Measurements from ENCODE around the gene SOX9. TPM values are rescaled to one million over a fixed set of nuclear protein-coding genes. Genes with fewer than 3 reads are reported as not detected.

Gene SOX9
- total and polyA plus RNA-seq, 2 of the 8 experiments (the other 6 are each of a cell fraction or from before 2014, with no cell fraction given) = 1.9 to 4.9 TPM

DNA sequence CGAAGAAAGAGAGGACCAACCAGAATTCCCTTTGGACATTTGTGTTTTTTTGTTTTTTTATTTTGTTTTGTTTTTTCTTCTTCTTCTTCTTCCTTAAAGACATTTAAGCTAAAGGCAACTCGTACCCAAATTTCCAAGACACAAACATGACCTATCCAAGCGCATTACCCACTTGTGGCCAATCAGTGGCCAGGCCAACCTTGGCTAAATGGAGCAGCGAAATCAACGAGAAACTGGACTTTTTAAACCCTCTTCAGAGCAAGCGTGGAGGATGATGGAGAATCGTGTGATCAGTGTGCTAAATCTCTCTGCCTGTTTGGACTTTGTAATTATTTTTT, 3.6 kb downstream of the SOX9 start:
- FAIRE-seq (no peak), DNase-seq (ENCODE audit: low read depth in 1 of 2, low spot score in 2 of 2) (no peak)
- Histone ChIP-seq H2BK5ac (ENCODE audit: low read depth, low read length) (no peak overlapping the region), H3K14ac (ENCODE audit: insufficient read length) (no peak overlapping the region), H4K20me1 (replicated peaks in 1 of 2; ENCODE audit: control insufficient read depth in 1 of 2, insufficient read depth in 2 of 2, low read length in 2 of 2) (peaks cover 3 to 5% of the 10 kb centered on the region in 2 experiments), H4K91ac (replicated peaks; ENCODE audit: insufficient read length, low read length) (no peak overlapping the region), H3K23ac (ENCODE audit: insufficient read length) (no peak overlapping the region), H2BK15ac (ENCODE audit: low read length) (0 out of 2 replicates have a peak overlapping the region, but pooled peaks have one; percentile 19), H4K5ac (ENCODE audit: insufficient read length, low read depth, low read length) (no peak overlapping the region), H3K56ac (replicated peaks; ENCODE audit: insufficient read length, low read depth, low read length) (no peak overlapping the region), H2BK20ac (ENCODE audit: low read length) (no peak overlapping the region), H3K18ac (ENCODE audit: extremely low read depth, low read length) (no peak overlapping the region), H3K36me3 (ENCODE audit: control insufficient read depth in 2 of 4, insufficient read depth in 4 of 4, low read length in 3 of 4) (peaks cover 0 to 19% (median 4%) of the 10 kb centered on the region in 4 experiments; a peak in 2 of 8 replicates), H3K4me3 (ENCODE audit: extremely low read depth in 1 of 4, insufficient read depth in 2 of 4, low read depth in 3 of 4, low read length in 4 of 4) (peak overlapping the region in 1 of 4 experiments; percentile 93; a peak in 1 of 8 replicates), H3K4me2 (ENCODE audit: insufficient read depth in 1 of 2, low read depth in 2 of 2, low read length in 2 of 2) (peak overlapping the region in 1 of 2 experiments; percentile 91; a peak in 1 of 4 replicates), H3K27ac (ENCODE audit: low read depth, low read length) (no peak overlapping the region), H3K4ac (replicated peaks; ENCODE audit: insufficient read length, low read depth, low read length) (no peak overlapping the region), H3K79me1 (ENCODE audit: low read depth, low read length) (no peaks in the 10 kb centered on the region), H2AFZ (ENCODE audit: low read length) (no peak overlapping the region), H3K27me3 (replicated peaks in 1 of 4; ENCODE audit: control insufficient read depth in 3 of 4, extremely low read depth in 1 of 4, insufficient read depth in 3 of 4, low read length in 3 of 4) (peaks cover 6 to 31% (median 23%) of the 10 kb centered on the region in 4 experiments; a peak in 6 of 7 replicates), H3K9ac (replicated peaks in 1 of 4; ENCODE audit: extremely low read depth in 1 of 4, low read depth in 3 of 4, low read length in 3 of 4) (no peak overlapping the region), H2AK5ac (ENCODE audit: low read depth, low read length) (no peak overlapping the region), H3K79me2 (ENCODE audit: control insufficient read depth in 1 of 2, insufficient read depth in 2 of 2, low read length in 2 of 2) (no peaks in the 10 kb centered on the region), H3K9me3 (ENCODE audit: insufficient read depth in 2 of 2, low read depth in 1 of 2, low read length in 1 of 2) (no peaks in the 10 kb centered on the region), H3K23me2 (ENCODE audit: low read depth, low read length) (peaks cover 33% of the 10 kb centered on the region), H4K8ac (ENCODE audit: extremely low read depth, insufficient read depth, low read length) (no peak overlapping the region), H2BK120ac (replicated peaks; ENCODE audit: low read depth, low read length) (no peak overlapping the region), H2BK12ac (ENCODE audit: low read depth, low read length) (peak overlapping the region; percentile 44; the same call in 1 of the 2 replicates), H3K4me1 (replicated peaks in 1 of 4; ENCODE audit: control insufficient read depth in 3 of 4, insufficient read depth in 4 of 4, low read length in 3 of 4) (peaks cover 8 to 14% (median 12%) of the 10 kb centered on the region in 4 experiments)
- TF ChIP-seq EGR1 (IDR thresholded peaks at IDR 0.05; ENCODE audit: borderline replicate concordance, low read depth, low read length) (no peak), NANOG (IDR thresholded peaks at IDR 0.05; ENCODE audit: insufficient read depth, low read depth, low read length, poor library complexity, severe bottlenecking) (no peak), CEBPB (IDR thresholded peaks at IDR 0.05; ENCODE audit: low read depth, low read length) (no peak), CHD2 (IDR thresholded peaks at IDR 0.05; ENCODE audit: low read length) (no peak), KDM1A (IDR thresholded peaks at IDR 0.05; ENCODE audit: borderline replicate concordance, low read length) (no peak)
- TF ChIP-seq, protein P1, sequence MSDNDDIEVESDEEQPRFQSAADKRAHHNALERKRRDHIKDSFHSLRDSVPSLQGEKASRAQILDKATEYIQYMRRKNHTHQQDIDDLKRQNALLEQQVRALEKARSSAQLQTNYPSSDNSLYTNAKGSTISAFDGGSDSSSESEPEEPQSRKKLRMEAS (IDR thresholded peaks at IDR 0.05) = no peak
- ChIA-PET CTCF (ENCODE audit: partially characterized antibody) (interaction anchor here (0.9 to 1.7 kb wide), 7 partner anchors 11 to 415 kb away, joined by 3 to 6 read pairs (median 3); no protein-coding TSS in a partner anchor), POLR2A (ENCODE audit: partially characterized antibody) (interaction anchor here (1.0 kb wide), 1 partner anchor 44 kb away, joined by 5 read pairs; no protein-coding TSS in a partner anchor)
- WGBS, 2 experiments (ENCODE audit: extremely low coverage in 1 of 2, insufficient coverage in 1 of 2, insufficient read length in 1 of 2, insufficient replicate concordance in 2 of 2, low coverage in 1 of 2, low lambda C conversion rate in 2 of 2, missing lambda C conversion rate in 1 of 2) = 93% methylated on average over 6 of the region's 7 CpGs; no CpG with 5 or more reads in 1 of the 2 experiments
